ENCODE results near the gene NTNG1. TPM values are rescaled to one million over a fixed set of nuclear protein-coding genes. Genes with fewer than 3 reads are reported as not detected.
A peak's percentile ranks its signal among the peaks of the same experiment; 100 is the strongest.
"Not testable (repeated sequence)": the region's sequence is repeated elsewhere in the genome, so short reads cannot be mapped to it uniquely, and the experiment has no call there.

The NTNG1 gene
- total RNA-seq, 1 donor from 2014 or later = 3.2 TPM

- H3K4me3 Mint-ChIP-seq (ENCODE audit: unreplicated experiment) = no peak overlapping the region
Observed at GRCh38 chr1:107231291-107231690, 90.5 kb downstream of the NTNG1 start.

GRCh38 chr1:107232426-107232825 lies 91.6 kb downstream of the NTNG1 start:
- Mint-ChIP-seq H3K4me3 (ENCODE audit: unreplicated experiment) (no peak overlapping the region), H3K27ac (ENCODE audit: unreplicated experiment) (no peak overlapping the region), H3K36me3 (ENCODE audit: low read depth, unreplicated experiment) (peaks cover 6% of the 10 kb centered on the region), H3K9me3 (ENCODE audit: unreplicated experiment) (peaks cover 13% of the 10 kb centered on the region), H3K4me1 (ENCODE audit: unreplicated experiment) (peaks cover 2% of the 10 kb centered on the region), H3K27me3 (ENCODE audit: unreplicated experiment) (peaks cover 2% of the 10 kb centered on the region)
- no peak for DNase-seq (ENCODE audit: low spot score)
- TF ChIP-seq CTCF (IDR thresholded peaks at IDR 0.05; ENCODE audit: unreplicated experiment) = no peak

More at GRCh38 chr1:107231291-107231690, 90.5 kb downstream of the NTNG1 start:
- Mint-ChIP-seq H3K9me3 (ENCODE audit: unreplicated experiment) (peaks cover 6% of the 10 kb centered on the region), H3K27me3 (ENCODE audit: unreplicated experiment) (peaks cover 2% of the 10 kb centered on the region), H3K36me3 (ENCODE audit: low read depth, unreplicated experiment) (no peaks in the 10 kb centered on the region), H3K27ac (ENCODE audit: unreplicated experiment) (no peak overlapping the region), H3K4me1 (ENCODE audit: unreplicated experiment) (peaks cover 2% of the 10 kb centered on the region)
- no peak for TF ChIP-seq CTCF (IDR thresholded peaks at IDR 0.05; ENCODE audit: unreplicated experiment)
- no peak for DNase-seq (ENCODE audit: low spot score)

- H3K4me1 Mint-ChIP-seq (ENCODE audit: unreplicated experiment) = not testable (repeated sequence)
Observed at GRCh38 chr1:107236760-107237159, 95.9 kb downstream of the NTNG1 start.

GRCh38 chr1:107243461-107243860 lies 102.6 kb downstream of the NTNG1 start:
- no peak overlapping the region for H3K4me3 Mint-ChIP-seq (ENCODE audit: unreplicated experiment)
- H3K4me1 Mint-ChIP-seq (ENCODE audit: unreplicated experiment) = peaks cover 5% of the 10 kb centered on the region
- TF ChIP-seq CTCF (IDR thresholded peaks at IDR 0.05; ENCODE audit: unreplicated experiment) = no peak
- H3K27ac Mint-ChIP-seq (ENCODE audit: unreplicated experiment) = no peak overlapping the region
- no peak for DNase-seq (ENCODE audit: low spot score)
- H3K27me3 Mint-ChIP-seq (ENCODE audit: unreplicated experiment) = no peaks in the 10 kb centered on the region
- H3K36me3 Mint-ChIP-seq (ENCODE audit: low read depth, unreplicated experiment) = no peaks in the 10 kb centered on the region
- H3K9me3 Mint-ChIP-seq (ENCODE audit: unreplicated experiment) = no peaks in the 10 kb centered on the region

More at GRCh38 chr1:107236760-107237159, 95.9 kb downstream of the NTNG1 start:
- not testable (repeated sequence) for H3K36me3 Mint-ChIP-seq (ENCODE audit: low read depth, unreplicated experiment); DNase-seq (ENCODE audit: low spot score); H3K27me3 Mint-ChIP-seq (ENCODE audit: unreplicated experiment); H3K27ac Mint-ChIP-seq (ENCODE audit: unreplicated experiment)
- Mint-ChIP-seq H3K4me3 (ENCODE audit: unreplicated experiment) (peak overlapping the region; percentile 39), H3K9me3 (ENCODE audit: unreplicated experiment) (peaks cover 13% of the 10 kb centered on the region)

- H3K4me1 Mint-ChIP-seq (ENCODE audit: unreplicated experiment) = peaks cover 8% of the 10 kb centered on the region
- no peaks in the 10 kb centered on the region for H3K27me3 Mint-ChIP-seq (ENCODE audit: unreplicated experiment)
- no peak for DNase-seq (ENCODE audit: low spot score)
- no peaks in the 10 kb centered on the region for H3K36me3 Mint-ChIP-seq (ENCODE audit: low read depth, unreplicated experiment)
- TF ChIP-seq CTCF (IDR thresholded peaks at IDR 0.05; ENCODE audit: unreplicated experiment) = no peak
- no peak overlapping the region for H3K27ac Mint-ChIP-seq (ENCODE audit: unreplicated experiment)
- no peak overlapping the region for H3K4me3 Mint-ChIP-seq (ENCODE audit: unreplicated experiment)
- no peaks in the 10 kb centered on the region for H3K9me3 Mint-ChIP-seq (ENCODE audit: unreplicated experiment)
Observed at GRCh38 chr1:107244709-107245500, 104.1 kb downstream of the NTNG1 start.
